Stimulated activated CD4-positive, alpha-beta T cell treated with anti-CD3 and anti-CD28 coated beads, TNF-alpha, amount 100 ng/mL, for 4 hours (primary cell): ENCODE measurements around the gene TREX2.

Experiments used
- DNase-seq, 3 experiments: peaks; one replicate each; pipeline ENCODE4 v3.0.0-alpha.2; 2020; ENCODE audit warnings: low read depth in 3 of 3

The TREX2 gene

DNA sequence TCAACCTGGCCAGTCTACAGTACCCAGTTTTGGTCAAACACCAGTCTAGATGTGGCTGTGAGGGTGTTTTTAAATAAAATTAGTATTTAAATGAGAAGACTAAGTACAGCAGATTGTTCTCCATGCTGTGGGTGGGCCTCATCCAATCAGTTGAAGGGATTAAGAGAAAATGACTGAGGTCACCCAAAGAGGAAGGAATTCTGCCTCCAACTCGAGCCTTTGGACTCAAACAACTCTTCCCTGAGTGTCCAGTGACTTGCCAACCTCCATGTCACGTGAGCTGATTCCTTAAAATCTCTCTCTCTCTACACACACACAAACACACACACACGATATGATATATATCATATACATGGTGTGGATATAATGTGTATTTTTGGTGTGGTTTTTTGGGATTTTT is 10.0 kb downstream of the TREX2 start:
- no peak for DNase-seq

DNA sequence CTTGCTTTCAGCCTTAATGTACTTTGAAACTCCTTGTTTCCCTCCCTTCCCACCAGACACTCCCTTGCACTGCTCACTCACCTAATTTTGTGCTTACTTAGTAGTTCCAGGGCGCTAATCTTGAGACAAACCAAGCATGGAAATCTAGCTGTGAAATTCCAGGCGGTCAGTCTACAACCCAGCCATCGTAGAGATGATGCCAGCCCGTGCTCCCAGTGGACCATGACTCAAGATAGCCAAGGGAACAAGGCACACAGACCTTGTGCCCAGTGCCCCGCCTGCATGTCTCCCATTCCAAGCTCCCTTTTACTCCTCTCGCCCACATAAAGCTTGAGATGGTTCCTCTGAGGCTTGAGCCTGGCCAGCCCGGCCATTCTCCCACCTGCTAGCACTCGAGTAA is 11.1 kb downstream of the TREX2 start:
- DNase-seq, result no peak

DNA sequence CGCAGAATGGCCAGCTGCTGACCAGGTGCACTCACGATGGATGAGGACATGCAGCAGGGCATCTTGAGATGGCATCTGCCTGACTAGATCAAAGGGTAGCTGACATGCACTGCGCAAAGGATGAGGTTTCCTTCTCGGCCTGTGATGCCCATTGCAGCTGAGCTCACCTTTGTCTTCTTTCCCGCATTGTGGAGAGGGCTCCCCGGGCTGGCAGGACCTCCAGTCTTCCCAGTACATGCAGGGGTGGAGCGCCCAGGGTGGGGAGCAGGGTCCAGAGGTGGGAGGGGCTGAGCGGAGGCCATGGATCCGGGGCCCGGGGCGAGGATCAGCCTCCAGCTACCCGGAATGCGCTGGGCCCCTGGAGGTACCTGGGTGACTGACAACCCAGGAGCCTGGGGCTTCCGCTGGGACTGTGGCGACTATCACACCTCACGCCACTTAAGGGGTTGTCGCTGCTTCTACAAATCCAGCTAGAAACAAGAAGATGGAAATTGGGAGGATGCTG is 12.0 kb downstream of the TREX2 start:
- no peak for DNase-seq

DNA sequence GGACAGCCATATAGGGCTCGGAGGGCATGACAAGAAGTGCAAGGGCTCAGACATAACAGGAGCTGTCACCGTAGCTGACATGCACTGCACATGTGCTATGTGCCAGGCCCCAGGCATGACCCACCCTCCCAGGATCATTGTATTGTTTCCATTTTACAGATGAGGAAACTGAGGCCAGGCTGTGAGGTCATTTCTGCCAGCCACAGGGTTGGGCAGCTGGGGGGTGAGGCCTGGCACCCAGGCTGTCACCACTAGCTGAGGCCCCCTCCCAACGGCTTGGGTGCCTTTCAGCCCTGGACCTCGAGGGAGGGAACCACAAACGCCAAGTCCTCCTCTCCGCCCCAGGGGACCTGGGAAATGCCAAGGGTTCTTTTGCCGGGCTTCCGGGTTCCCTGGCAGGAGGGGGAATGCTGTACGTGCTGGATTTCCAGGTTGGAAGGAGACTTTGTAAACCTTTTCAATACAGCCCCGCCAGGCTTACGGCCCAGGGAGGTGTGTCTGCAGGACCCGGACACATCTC is 12.6 kb downstream of the TREX2 start:
- no peak for DNase-seq

GRCh38 chrX:153430796-153431195 is 15.1 kb downstream of the TREX2 start:
- DNase-seq, result no peak

GRCh38 chrX:153426204-153426603 is 19.7 kb downstream of the TREX2 start:
- no peak for DNase-seq

DNA sequence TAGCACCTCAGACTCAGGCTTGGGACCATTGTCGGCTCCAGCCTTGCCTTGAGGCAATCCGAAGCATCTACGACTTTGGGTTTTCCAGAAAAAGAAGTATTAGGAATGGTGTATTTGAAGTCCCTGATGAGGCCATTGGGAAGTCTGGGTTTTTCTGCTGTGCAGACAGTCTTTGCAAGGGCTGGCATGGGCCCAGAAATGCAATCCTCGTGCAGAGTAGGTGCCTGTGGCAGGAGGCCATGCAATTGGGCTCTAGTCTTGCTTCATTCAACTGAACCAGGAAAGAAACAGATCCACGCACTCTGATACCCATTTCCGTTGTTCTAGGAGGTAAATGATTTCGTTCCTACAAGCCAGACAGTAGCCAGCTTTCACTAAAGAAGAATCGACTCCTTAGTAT is 22.2 kb downstream of the TREX2 start:
- DNase-seq, result no peak

GRCh38 chrX:153421856-153422255 is 24.0 kb downstream of the TREX2 start:
- no peak for DNase-seq

DNA sequence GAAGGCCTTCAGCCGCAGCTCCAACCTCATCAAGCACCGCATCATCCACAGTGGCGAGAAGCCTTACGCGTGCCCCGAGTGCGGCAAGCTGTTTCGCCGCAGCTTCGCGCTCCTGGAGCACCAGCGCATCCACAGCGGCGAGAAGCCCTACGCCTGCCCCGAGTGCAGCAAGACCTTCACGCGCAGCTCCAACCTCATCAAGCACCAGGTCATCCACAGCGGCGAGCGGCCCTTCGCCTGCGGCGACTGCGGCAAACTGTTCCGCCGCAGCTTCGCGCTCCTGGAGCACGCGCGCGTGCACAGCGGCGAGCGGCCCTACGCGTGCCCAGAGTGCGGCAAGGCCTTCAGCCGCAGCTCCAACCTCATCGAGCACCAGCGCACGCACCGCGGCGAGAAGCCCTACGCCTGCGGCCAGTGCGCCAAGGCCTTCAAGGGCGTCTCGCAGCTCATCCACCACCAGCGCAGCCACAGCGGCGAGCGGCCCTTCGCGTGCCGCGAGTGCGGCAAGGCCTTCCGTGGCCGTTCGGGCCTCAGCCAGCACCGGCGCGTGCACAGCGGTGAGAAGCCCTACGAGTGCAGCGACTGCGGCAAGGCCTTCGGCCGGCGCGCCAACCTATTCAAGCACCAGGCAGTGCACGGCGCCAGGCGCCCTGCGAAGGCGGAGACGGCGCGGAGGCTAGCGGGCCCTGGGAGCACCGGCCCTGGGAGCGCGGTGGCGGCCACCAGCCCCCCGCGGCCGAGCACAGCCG is 24.8 kb downstream of the TREX2 start:
- no peak for DNase-seq

GRCh38 chrX:153417637-153418036 is 28.2 kb downstream of the TREX2 start:
- no peak for DNase-seq

DNA sequence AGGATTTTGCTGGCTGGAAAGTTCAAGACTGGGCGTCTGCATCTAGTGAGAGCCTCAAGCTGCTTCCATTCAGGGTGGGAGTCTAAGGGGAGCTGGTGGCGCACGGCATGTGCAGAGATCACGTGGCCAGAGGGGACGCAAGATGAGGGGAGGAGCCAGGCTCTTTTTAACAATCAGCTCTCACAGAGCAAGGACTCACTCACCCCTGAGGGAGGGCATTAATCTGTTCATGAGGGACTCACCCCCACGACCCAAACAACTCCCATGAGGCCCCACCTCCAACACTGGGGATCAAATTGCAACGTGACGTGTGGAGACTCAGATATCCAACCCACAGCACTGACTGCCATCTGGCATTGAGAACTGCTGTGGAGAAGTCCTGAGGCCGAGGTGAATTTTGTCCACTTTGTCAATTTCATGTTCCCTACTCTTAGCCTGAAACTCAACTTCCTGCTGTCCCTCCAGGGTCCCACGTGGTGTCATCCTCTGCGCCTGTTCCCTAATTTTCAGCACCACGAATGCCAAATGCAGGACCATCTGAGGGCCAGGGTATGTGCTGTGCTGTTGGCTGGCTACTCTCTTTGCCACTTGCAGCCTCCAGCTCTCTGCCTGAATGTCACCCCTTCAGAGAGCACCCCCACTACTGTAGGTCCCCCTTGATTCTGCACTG is 28.9 kb downstream of the TREX2 start:
- no peak for DNase-seq

DNA sequence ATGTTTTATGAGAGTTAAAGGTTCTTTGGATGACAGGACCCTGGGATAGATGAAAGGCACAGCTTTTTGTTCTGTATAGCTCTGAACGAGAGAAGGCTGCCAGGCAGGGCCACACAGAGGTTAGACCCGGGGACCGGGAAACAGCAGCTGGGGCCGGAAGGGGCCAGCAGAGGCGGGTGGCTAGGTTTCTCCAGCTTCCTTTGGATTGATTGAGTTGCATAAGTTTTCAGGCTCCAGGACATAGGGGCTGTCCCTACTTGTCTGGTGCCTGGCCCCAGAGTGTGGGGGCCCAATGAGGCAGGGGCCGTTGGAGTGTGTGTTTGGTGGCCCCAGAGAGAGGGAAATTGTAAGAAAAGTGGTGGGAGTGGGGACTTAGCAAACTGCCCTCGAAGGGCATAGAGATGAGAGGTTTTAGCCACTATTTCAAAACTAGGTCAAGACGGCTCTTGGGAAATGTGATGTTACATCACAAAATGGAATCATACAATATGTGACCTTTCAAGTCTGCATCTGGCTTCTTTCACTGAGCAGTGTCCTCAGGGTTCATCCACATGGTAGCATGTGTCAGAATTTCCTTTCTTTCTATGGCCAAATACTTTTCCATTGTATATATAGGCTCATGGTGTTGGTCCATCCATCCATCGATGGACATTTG is 30.9 kb downstream of the TREX2 start:
- DNase-seq, result no peak

DNA sequence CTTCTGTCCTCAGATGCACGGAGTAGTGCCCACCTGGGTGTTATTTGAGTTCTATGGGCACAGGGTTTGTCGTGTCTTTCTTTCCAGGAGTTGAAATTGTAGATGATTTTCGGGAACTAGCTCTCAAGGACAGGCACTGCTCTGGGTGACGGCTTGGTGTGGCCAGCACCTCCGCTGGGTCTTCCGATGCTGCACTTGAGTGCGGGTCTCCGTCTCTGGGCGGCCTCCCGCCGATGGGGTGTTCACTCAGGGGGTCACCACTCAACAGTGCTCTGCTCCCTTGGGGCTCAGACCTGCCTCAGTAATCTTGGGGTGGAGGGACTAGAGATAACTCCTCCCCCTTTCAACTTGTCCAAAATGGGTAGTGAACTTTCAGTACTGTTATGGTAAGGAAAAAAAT is 32.1 kb downstream of the TREX2 start:
- DNase-seq, result no peak

GRCh38 chrX:153412746-153413720 is 32.8 kb downstream of the TREX2 start:
- DNase-seq, result no peak

DNA sequence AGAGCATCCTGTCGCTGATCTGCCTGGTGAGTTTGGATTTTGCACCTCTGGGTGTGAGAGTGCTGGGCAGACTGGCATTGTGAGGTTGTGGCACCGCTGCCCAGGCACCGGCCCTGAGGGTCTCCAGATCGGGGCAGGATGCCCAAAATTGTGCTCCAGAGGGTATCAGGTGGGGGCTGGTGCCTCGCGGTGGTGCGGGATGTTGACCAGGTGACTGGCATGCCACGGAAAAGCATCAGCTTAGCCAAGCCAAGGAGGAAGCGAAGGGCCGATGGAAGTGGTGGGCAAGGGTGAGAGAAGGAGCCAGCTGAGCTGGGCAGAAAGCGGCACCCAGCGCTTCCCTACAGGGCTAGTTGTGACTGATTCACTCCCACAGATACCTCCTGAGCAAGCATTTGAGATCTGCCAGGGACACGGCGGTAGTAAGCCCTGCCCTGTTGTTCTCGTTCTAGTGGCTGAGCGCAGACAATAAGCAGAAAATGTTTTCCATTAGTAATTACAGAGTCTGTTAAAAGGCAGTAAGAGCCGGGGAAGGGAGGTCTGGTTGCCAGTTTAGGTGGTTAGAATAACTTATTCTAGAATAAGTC is 33.8 kb downstream of the TREX2 start:
- no peak for DNase-seq

DNA sequence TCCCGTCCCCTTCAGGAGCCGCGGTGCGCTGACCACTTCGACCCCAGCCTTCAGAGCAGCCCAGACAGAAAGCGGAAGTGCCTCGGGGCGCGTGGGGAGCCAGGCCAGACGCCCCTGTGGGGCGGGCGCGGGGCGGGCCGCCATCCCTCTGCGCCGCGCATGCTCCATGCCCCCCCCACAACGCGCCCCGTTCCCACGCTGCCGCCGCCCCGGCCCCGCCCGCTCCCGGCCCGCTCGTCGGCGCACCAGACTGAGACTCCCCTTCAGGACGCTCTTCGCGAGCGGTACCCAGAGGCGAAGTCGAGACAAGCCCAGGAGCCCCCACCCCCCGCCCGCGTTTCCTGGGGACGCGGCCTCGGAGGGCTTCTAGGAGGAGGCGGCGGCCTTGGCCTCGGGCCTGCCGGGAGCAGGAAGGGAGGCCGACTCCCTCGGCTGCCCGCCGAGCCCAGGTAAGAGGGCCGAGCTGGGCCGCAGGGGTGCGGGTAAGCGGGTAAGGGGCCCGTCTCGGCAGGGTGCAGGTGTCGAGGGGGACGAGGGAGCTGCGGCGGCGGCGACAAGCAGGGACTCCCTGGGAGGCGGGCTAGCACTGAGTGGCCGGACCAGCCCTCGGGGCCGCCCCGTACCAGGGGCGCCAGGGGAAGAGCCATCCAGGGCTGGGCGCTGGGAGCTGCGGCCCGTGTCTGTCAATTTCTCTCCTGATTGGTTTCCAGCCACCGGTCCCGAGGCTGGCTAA is 34.4 kb downstream of the TREX2 start, which contains the start of gene ZFP92:
Gene ZFP92 (plus strand): TSS at position 218 of the 733 bp plus-strand sequence. CDS start 6,851 bp downstream, outside the sequence.
- DNase-seq, result peak; percentile 5 to 21 (median 11)

DNA sequence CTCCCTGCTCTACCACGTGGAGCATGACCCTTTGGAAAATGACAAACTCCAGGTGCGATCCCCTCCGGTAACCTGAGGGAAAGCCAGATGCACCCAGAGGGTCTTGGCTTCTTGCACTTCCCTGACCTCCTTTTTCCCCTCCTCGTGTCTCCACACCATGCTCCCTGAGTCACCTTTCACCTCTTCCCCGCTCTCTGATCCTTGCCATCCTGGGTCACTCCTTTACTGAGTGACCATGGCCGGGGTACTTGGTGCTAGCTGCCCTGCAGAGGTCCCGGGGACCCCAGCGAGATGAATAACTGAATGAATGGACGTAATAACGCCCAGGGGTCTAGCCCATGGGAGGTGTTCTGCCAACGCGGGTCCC is 35.0 kb downstream of the TREX2 start:
- no peak for DNase-seq

DNA sequence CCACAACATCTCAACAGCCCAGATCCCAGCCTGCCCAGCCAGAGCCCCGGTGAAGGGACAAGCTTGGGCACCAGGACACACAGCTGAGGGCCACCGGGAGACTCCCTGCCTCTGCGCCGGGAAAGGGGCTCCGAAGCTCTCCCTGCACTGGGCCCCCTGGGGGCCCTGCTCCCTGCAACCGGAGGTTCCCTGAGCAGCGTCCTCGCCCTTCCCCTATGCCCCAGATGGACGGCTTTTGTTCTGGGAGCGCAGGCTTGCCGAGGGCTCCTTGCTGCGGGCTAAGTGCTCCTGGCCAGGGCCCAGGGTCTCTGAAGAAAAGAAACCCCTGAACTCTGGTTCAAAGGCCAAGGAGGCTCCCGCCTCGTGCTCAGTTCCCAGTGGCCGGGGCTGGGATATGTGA is 35.5 kb downstream of the TREX2 start:
- no peak for DNase-seq

GRCh38 chrX:153409414-153410101 is 36.3 kb downstream of the TREX2 start:
- no peak for DNase-seq
